ENCODE results near the gene THOC2.
"Not testable (repeated sequence)": the region's sequence is repeated elsewhere in the genome, so short reads cannot be mapped to it uniquely, and the experiment has no call there.

THOC2 gene

GRCh38 chrX:123734079-123734478, 1.2 kb upstream of the THOC2 start:
- not testable (repeated sequence) for DNase-seq

GRCh38 chrX:123731987-123732669, 724 bp downstream of the THOC2 start:
- DNase-seq, result no peak

DNA sequence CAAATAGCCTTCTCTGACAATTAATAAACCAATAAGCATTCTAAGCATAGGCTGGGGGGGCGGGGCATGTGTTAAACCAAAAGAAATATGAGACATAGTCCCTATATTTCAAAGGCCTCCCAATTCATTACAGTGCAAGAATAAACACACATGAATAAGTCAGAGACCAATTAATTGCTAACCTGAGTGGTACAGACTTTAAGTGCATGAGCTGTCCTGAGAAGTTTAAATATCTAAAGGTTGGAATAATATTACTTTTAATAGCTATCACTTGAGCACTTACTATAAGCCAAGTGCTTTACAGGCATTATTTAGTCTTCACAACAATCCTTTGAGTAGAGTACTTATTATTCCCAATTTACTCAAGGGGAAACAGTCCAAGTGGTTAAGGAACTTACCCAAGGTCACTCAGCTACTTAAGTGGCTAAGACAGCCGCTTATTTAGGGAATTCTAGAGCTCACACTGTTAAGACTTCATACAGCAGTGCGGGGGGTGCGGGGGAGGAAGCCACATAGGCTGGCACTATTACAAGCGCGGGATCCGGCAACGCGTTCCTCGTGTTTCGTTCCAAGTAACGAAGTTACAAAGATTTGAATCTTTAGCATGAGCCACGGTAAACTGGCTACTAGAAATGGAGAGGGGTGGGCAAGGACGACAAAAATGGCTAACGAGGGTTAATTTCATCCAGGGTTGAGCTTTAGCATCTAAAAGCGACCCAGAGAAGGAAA, 1.4 kb downstream of the THOC2 start:
- no peak for DNase-seq

DNA sequence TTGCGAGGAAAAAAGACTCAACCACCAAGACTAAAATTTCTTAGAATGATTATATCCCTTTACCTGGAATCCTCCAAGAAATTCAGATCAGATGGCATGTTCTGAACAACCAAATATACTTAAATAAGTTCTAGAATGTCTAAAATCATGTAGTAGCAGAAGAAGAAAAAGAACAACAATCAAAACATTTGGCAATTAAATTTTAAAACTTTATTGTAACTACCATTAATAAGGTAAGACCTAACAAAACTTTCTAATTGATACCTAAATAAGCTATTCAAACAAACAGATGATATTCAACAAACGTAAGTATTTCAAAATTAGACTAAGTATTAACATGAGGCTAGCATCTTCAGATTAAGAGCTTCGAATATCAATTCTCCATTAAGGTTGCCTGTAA, 4.3 kb downstream of the THOC2 start:
- no peak for DNase-seq

GRCh38 chrX:123728016-123728415, 4.8 kb downstream of the THOC2 start:
- no peak for DNase-seq

GRCh38 chrX:123722193-123722592, 10.7 kb downstream of the THOC2 start:
- DNase-seq, result not testable (repeated sequence)

DNA sequence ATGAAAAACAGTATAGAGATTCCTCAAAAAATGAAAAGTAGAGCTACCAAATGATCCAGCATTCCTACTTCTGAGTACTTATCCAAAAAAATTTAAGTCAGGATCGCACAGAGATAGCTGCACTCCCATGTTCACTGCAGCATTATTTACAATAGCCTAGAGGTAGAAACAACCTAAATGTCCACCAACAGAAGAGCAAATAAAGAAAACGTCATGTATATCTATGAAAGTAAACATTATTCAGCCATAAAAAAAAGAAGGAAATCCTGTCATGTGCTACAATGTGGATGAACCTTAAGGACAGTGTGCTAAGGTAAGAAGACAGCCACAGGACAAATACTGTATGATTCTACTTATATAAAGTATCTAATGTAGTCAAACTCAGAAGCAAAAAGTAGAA, 12.4 kb downstream of the THOC2 start:
- no peak for DNase-seq

GRCh38 chrX:123713841-123714240, 19.0 kb downstream of the THOC2 start:
- no peak for DNase-seq

DNA sequence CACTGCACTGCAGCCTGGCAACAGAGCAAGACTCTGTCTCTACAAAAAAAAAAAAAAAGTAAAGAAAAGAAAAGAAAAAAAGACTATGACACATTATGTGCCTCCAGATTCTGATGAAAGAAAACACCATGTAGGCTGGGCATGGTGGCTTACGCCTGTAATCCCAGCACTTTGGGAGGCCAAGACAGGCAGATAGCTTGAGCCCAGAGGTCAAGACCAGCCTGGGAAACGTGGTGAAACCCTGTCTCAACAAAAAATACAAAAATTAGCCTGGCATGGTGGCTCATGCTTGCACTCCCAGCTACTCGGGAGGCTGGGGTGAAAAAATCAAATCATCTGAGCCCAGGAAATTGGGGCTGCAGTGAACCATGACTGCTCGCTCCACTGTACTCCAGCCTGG, 19.4 kb downstream of the THOC2 start:
- DNase-seq, result no peak

GRCh38 chrX:123711201-123711600, 21.7 kb downstream of the THOC2 start:
- DNase-seq, result not testable (repeated sequence)

DNA sequence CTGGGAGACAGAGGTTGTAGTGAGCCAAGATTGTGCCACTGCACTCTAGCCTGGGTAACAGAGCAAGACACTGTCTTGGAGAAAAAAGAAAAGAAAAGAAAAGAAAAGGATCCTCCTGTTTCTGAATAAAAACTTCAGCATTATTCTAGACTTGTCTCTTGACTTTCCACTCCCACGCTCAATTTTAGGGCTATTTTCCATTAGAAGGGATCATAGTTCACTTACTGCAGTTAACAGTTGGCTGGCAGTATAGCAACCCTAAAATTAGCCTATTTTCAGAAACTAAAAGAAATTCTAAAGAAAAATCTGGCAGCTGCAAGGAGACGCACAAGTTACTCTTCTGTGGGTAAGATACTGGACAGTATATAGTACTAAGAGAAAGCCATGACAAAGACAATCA, 28.1 kb downstream of the THOC2 start:
- no peak for DNase-seq

DNA sequence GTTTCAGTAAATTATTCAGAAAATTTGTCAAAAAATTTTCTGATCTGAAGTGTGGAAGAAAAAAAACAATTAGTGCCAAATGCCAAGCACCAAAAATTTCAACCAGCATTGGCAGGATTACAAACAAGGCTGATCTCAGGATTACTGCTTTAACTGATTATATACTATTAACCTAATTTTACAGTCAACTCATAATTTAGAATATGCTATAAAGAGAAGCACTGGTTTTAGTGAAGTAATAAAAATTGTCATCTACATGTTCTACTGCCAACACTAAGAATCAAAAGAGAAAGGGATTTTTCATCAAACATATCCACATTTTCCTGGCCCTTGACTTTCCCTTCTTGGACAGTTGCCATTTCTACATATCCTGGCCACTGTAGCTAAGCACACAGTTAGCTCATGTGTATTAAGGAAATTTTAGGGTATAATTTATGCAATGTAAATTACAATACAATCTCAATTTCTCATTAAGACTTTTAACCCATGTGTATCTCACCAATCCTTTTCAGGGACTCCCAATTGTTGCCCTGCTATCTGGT, 33.8 kb downstream of the THOC2 start:
- DNase-seq, result peak; percentile 8

DNA sequence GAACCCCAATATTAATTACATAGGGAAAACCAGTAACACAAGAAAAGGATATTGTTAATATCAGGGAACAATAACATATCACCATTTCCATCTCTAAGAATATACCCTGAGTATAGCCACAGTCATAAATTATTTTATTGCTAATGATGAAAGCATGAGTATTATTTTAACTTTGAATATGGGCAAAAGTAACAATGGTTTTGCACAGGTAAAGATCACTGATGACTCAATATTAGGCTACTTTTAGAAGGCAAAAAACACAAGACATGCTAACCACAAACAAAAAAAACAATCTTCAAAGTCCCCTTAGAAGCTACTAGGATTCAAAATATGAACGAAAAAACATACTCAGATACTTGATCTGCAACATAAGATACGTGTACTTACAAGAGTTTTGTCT, 36.5 kb downstream of the THOC2 start:
- DNase-seq, result no peak

- no peak for DNase-seq
Observed at GRCh38 chrX:123695242-123695641, 37.6 kb downstream of the THOC2 start.

DNA sequence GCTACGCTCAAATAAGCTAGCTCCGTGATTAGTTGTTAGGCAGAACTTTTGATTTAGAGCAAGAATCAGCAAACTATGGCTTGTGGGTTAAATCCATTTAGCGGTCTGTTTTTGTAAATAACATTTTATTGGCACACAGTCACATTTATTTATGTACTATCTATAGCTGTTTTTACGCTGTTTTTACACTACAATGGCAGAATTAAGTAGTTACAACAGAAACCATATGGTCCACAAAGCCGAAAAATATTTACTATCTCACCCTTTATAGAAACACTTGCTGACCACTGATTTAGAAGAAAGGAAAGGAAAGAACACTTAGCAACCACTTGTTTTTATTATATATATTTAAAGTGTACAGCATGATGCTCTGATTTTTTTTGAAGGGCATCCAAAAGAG, 41.1 kb downstream of the THOC2 start:
- no peak for DNase-seq

DNA sequence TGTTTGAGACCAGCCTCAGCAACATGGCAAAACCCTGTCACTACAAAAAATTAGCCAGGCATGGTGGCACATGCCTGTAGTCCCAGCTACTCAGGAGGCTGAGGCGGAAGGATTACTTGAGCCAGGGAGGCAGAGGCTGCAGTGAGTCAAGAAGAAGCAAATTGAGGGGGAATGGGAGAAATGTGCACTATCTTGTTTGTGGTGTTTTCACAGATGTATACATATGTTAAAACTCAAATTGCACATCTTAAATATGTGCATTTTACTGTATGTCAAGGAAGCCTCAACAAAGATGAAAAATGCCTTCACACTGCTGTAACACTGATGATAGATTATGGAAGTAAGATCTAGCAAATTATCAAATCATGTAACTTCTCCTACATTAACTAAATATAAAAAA, 44.3 kb downstream of the THOC2 start:
- no peak for DNase-seq

GRCh38 chrX:123685232-123685631, 47.6 kb downstream of the THOC2 start:
- DNase-seq, result no peak

DNA sequence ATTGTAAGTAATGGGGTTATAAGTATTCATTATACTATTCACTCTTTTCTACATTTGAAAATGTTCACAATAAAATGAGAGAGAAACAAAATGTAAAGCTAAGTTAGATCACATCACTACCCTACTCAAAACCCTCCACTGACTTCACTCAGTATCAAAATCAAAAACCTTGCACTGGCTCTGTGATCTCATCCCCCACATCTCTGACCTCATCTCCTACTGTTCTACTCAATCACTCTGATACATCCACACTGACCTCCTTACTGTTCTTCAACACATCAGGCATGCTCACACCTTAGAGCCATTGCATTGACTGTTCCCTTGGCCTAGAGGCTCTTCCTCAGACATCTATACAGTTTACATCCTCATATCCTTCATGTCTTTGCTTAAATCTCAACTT, 50.7 kb downstream of the THOC2 start:
- no peak for DNase-seq

- DNase-seq, result not testable (repeated sequence)
Observed at GRCh38 chrX:123679733-123680460, 53.0 kb downstream of the THOC2 start.

DNA sequence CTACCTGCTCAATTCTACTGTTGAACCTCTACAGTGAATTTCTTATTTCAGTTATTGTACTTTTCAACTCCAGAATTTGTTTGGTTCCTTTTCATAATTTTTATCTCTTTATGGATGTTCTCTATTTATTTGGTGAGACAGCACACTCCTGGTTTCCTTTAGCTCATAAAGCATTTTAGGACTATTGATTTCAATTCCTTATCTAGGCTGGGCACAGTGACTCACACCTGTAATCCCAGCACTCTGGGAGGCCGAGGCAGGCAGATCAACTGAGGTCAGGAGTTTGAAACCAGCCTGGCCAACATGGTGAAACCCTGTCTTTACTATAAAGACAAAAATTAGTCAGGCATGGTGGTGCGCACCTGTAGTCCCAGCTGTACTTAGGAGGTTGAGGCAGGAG, 57.7 kb downstream of the THOC2 start:
- DNase-seq, result no peak

DNA sequence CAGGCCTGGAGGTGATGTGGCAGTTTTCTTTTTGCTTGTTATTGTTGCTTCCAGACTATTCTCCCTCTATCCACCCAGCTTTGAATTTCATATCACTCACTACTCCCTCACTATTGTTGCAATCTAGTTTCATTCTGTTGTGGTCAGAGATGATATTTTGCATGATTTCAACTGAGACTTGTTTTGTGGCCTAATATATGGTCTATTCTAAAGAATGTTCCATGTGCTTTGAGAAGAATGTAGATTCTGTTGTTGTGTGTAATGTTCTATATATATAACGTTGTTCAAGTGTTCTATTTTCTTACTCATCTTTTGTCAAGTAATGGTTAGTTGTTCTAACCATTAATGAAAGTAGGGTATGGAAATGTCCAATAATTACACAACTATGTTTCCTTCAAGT, 59.0 kb downstream of the THOC2 start:
- no peak for DNase-seq

DNA sequence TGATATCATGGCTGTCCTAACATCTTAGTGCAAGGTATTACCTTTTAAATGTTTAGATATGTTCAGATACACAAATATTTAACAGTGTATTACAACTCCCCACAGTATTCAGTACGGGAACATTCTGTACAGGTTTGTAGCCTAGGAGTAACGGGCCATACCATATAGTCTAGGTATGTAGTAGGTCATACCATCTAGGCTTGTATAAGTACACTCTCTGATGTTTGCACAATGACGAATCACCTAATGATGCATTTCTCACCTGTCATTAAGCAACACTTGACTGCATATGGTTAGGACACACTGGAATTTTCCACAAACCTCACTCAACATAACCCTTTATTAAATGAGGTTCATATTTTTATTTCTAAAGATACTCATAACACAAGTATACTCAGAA, 67.7 kb downstream of the THOC2 start:
- DNase-seq, result peak; percentile 4

DNA sequence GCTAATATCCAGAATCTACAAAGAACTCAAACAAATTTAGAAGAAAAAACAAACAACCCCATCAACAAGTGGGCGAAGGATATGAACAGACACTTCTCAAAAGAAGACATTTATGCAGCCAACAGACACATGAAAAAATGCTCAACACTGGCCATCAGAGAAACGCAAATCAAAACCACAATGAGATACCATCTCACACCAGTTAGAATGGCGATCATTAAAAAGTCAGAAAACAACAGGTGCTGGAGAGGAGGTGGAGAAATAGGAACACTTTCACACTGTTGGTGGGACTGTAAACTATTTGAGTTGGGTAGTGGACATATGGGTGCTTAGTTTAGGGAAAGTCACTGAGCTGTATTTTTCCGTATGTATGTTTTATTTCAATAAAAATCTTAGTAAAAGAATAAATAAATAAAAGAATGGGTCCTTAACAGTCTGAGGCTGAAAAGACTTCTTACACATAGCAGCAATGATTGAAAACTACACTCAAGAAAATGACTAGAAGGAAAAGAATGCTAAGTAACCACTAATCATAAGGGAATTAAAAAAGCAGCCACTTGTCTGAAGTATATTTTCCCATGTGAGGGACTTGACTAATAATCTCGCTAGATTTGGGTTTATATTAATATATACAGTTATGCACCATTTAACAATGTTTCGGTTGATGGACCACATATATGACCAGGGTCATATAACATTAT, 68.2 kb downstream of the THOC2 start:
- not testable (repeated sequence) for DNase-seq
